ENCODE results near the gene TBC1D22A.

The TBC1D22A gene

GRCh38 chr22:46754110-46754799 lies 8.2 kb upstream of the TBC1D22A start:
- peak; percentile 97 for DNase-seq

GRCh38 chr22:46754826-46755225 lies 7.6 kb upstream of the TBC1D22A start:
- no peak for DNase-seq

DNA sequence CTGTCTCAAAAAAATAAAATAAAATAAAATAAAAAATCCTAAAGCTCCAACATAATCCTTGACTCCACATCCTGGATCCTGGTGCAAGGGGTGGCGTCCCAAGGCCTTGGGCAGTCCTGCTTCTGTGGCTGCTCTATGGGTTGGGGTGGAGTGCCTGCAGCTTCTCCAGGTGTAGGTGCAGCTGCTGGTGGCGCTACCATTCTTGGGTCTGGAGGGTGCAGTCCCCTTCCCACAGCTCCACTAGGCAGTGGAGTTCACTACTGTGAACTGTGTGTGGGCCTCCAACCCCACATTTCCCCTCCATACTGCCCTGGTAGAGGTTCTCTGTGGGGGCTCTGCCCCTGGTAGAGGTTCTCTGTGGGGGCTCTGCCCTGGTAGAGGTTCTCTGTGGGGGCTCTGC lies 6.9 kb upstream of the TBC1D22A start:
- DNase-seq, result no peak

- DNase-seq, result no peak
Observed at GRCh38 chr22:46756097-46756496, 6.4 kb upstream of the TBC1D22A start.

- DNase-seq, result no peak
Observed at GRCh38 chr22:46757104-46757503, 5.3 kb upstream of the TBC1D22A start.

GRCh38 chr22:46758121-46758520 lies 4.3 kb upstream of the TBC1D22A start:
- DNase-seq, result peak; percentile 73

DNA sequence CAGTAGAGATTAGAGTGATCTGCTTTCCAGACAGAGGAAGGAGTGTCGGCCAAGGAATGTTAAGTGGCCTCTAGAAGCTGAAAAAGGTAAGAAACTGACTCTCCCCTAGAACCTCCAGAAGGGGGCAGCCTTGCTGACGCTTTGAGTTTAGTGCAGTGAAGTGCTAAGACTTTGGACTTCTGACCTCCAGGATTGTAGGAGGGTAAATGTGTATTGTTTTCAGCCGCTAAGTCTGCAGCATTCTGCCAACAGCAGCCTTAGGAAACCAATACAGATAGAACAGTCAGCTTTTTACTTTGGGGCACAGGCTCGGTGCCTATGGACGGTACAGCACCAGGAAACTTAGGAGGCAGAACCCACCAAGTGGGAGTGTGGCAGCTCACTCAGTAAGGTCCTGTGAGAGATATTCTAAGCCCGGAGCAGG lies 3.6 kb upstream of the TBC1D22A start:
- DNase-seq, result peak; percentile 72

DNA sequence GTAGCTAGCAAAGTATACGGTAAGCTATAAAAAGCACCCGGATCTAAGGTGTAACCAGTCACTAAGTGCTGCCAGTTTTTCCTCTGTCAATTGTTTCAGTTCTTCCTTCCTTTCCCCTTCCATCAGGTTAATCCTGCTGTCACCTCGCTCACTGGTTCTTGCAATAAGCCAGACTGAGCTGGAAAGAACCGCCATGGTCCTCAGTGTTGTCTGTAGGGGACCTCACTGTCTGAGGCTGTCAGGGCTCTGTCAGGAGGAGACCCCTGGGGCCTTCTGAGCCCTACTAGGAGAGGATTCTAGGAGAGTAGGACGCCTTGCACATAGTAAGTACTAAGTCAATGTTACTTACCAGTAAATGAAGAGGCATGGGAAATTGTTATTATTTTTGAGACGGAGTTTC lies 1.4 kb upstream of the TBC1D22A start:
- no peak for DNase-seq

DNA sequence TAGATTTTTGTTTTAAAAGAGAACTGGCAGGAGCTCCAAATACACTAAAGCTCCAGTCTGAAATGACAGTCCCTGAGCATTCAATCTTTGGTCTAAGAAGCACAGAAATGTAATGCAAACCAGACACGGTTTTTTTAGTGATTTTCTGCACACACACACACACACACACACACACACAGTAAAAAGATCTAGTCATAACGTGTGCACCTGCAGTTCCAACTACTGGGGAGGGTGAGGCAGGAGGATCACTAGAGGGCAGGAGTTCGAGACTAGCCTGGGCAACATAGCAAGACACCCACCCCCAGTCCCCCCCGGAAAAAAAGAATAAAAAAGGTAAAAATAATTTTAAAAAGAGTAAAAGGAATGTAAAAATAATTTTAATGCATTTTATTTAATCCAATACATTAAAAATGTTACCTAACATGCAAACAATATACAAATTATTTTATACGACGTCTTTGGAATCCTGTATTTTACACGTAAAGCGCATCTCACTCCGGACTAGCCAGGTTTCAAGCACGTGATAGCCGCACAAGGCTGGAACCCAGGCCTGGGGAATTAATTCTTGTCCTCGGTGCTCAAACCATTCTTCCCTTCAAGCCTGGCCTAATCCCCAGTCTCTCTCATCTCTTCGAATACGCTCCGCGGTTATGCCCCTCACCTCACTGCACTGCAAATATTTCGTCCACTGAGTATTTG lies 762 bp upstream of the TBC1D22A start:
- DNase-seq, result no peak

DNA sequence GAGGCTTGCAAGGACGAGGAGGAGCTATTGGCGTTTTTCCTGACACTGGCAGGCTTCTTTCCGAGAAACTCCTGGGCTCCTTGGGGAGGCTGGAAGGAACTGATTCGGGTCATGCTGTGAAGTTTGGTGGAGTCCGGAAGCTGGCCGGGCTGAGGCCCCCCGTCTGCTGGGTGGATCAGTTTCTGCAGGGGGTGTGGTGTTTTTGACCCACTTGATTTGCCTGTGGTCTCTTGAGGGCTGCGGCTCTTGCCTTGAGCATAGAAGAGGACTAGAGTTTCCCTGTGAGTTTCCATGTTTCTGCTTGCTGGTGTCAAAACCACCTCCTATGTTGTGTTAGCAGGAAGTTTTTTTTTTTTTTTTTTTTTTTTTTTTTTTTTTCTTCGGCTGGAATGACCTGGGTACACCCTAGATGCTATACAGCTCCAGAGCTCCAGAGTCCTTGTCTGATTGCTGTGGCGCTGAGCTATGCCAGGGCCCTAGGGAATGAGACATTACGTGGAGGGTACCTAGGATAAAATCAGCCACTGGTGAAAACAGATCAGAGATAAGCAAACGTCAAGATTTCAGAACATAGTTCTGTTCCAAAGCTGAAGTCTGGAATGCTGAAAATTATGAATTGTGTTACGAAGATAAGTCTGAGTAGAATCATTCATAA lies 728 bp downstream of the TBC1D22A start:
- DNase-seq, result peak; percentile 36

DNA sequence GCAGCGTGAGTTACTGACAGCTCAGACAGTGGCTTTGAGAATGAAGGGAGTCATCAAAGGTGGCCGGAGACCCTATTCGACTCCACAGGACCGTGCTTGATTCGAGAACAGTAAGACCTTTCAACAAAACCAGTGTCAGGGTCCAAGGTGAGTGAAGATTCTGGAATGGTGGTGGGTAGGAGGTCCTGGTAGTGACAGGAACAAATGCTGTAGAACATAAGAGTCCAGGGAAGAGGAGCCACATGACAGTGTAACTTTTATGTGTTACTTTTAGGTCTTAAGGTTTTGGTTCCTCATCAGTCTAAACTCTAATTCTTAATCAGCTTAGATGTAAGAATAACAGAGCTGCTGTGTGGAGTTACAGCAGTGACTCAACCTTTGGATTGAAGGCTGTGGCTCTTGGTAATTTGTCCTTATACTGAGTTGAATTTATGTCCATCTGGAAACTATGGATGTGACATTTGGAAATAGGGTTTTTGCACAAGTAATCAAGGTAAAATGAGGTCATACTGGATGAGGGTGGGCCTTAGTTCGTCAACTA lies 1.8 kb downstream of the TBC1D22A start:
- peak; percentile 43 for DNase-seq

- no peak for DNase-seq
Observed at GRCh38 chr22:46764779-46765485, 2.5 kb downstream of the TBC1D22A start.

DNA sequence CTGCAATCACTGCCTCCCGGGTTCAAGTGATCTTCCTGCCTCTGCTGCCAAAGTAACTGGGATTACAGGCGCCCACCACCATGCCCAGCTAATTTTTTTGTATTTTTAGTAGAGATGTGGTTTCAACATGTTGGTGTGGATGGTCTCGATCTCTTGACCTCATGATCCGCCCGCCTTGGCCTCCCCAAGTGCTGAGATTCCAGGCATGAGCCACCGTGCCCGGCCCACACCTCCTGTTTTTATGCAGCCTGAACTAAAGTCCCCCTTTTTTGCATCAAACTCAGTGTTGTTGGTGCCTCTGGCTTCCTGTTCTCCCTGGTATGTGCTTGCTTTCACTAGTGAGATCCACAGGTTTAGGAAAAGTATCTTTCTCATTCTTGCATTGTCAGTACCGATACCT lies 4.2 kb downstream of the TBC1D22A start:
- no peak for DNase-seq

- DNase-seq, result no peak
Observed at GRCh38 chr22:46767249-46767985, 5.0 kb downstream of the TBC1D22A start.

DNA sequence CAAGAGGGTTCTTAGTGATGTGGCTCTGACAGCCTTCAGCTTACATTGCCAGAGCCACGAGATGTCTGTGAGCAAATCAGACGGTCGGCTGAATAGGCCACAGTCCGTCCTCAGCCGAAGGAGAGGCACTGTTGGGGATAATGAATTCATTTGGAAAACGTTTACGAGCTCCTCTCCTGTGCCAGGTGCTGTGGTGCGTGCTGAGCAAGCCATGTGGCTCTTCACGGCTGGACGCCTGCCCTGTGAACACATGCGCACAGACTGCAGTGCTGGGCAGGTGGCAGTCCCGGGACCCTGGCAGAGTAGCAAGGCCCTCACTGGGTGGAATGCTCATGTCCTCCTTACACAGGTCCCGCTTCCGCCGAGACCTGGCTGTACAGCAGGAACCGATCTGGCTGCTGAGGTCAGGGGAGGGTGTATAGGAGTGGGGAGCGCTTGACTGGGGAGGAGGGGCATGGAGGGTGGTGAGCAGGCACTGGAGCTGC lies 6.8 kb downstream of the TBC1D22A start:
- DNase-seq, result no peak

DNA sequence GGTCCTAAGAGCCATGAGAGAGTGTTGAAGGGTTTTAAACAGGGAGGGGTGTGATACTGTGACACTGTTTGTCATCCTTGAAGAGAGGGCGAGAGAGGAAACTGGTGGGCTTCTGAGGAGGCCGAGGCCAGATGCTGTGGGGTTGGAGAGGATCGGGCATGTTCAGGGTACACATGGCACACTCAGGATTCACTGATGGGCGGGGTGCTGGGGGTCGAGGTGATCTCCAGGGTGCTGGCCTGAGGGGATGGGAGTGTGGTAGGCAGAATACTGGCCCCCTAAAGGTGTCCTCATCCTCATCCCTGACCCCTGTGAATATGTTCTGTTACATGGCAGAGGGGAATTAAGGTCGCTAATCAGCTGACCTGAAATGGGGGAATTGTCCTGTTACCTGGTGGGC lies 7.3 kb downstream of the TBC1D22A start:
- no peak for DNase-seq

DNA sequence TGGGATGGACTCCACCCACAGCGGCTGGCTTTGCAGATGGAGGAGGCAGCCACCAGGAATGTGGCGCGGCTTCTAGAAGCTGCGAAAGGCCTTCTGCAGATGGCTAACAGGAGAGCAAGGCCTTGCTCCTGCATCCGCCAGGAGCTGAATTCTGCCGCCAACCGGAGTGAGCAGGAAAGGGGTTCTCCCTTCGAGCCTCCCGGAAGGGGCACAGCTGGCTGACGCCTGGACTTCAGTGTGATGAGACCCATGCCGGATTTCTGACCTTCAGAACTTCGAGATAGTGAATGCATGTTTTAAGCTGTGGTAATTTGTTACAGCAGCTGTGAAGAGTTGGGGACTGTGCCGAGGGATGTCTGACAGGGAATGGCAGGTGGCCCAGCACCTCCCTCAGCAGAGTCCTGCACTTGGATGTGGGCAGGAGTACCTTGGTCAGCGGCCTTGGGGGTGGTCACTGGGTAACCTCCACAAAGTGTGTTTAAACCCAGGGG lies 7.7 kb downstream of the TBC1D22A start:
- no peak for DNase-seq

DNA sequence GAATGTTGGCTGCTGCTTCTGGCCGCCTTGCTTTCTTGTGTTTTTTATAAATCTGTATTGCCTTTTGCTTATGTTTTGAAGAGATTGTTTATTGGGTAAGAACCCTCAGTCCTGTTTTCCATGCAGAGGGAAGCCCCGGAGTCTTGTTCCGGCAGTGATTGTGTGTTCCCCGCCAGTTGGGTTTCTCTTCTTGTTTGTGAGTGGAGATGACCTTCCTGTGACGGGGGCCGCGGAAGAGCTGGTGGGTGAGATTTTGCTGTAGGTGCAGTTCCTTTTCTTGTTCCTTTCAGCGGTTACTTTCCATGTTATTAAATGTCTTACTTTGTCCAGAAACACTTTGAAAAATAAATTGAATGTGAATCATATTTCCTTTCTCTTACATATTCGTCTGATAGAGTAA lies 8.3 kb downstream of the TBC1D22A start:
- DNase-seq, result peak; percentile 86

GRCh38 chr22:46773076-46773475 lies 10.6 kb downstream of the TBC1D22A start:
- no peak for DNase-seq

GRCh38 chr22:46774253-46774979 lies 12.0 kb downstream of the TBC1D22A start:
- peak; percentile 96 for DNase-seq

All from inflammatory macrophage treated with lipopolysaccharide for 4 hours (primary cell).